ENCODE results near the gene RINT1. TPM values are rescaled to one million over a fixed set of nuclear protein-coding genes. Genes with fewer than 3 reads are reported as not detected.
"Not testable (repeated sequence)": the region's sequence is repeated elsewhere in the genome, so short reads cannot be mapped to it uniquely, and the experiment has no call there.

RINT1 gene
- polyA plus RNA-seq, 6 donors from 2014 or later, result 9.0 to 35.4 (median 14.9) TPM

DNA sequence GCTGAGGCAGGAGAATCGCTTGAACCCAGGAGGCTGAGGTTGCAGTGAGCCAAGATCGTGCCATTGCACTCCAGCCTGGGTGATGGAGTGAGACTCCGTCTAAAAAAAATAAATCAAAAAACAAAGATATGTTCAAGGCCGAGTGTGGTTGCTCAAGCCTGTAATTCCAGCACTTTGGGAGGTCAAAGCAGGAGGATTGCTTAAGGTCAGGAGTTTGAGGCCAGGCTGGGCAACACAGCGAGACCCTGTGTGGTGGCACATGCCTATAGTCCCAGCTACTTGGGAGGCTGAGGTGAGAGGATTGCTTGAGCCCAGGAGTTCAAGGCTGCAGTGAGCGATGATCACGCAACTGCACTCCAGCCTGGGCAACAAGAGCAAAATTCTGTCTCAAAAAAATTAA, 11.4 kb upstream of the RINT1 start:
- H3K27ac Mint-ChIP-seq; ATAC-seq (ENCODE audit: low read depth in 2 of 2); H3K36me3 Mint-ChIP-seq; H3K27me3 Mint-ChIP-seq; H3K9me3 Mint-ChIP-seq; DNase-seq: not testable (repeated sequence)
- Mint-ChIP-seq H3K4me3 (peak overlapping the region in 4 of 8 donors; percentile 66 to 98 (median 91)), H3K4me1 (peaks cover 18 to 29% (median 20%) of the 10 kb centered on the region in 3 donors)

DNA sequence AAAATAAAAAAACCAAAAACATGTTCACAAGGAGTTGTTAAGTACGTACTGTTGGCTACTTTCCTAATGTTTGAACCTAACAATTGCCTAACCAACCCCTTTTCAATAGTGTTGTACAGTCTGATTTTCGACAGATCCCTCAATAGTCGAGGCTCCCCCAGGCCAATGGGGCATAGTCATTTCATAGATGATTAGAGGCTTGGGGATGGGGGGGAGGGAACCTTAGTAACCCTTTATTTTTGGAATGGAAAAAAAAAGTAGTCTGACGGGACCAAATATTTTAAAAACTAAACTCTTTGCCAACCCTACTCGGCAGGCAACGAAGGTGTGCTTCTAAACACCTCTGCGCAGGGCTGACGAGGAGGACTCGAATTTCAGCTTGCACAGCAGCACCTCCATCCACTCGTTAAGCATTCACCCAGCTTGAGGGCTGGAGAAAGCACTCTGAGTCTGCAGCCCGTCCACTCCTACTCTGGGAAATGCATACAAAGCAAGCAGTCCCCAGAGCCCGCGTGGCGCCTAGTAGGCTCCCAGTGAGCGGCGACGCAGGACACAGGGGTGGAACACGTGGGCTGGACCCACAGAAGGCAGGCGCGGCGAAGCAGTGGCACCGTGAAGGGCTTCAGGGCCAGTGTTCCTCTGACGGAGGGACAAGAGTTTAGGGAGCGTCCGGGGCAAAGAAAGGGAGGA, 10.8 kb upstream of the RINT1 start:
- Mint-ChIP-seq H3K4me3 (peak overlapping the region; percentile 87 to 98 (median 94)), H3K27ac (peak overlapping the region in 3 of 6 donors; percentile 71 to 95 (median 72)), H3K27me3 (no peaks in the 10 kb centered on the region), H3K36me3 (no peaks in the 10 kb centered on the region), H3K4me1 (peaks cover 18 to 29% (median 20%) of the 10 kb centered on the region in 3 donors), H3K9me3 (no peaks in the 10 kb centered on the region)
- DNase-seq (no peak), ATAC-seq (ENCODE audit: low read depth in 2 of 2) (peak; percentile 16 to 19)

DNA sequence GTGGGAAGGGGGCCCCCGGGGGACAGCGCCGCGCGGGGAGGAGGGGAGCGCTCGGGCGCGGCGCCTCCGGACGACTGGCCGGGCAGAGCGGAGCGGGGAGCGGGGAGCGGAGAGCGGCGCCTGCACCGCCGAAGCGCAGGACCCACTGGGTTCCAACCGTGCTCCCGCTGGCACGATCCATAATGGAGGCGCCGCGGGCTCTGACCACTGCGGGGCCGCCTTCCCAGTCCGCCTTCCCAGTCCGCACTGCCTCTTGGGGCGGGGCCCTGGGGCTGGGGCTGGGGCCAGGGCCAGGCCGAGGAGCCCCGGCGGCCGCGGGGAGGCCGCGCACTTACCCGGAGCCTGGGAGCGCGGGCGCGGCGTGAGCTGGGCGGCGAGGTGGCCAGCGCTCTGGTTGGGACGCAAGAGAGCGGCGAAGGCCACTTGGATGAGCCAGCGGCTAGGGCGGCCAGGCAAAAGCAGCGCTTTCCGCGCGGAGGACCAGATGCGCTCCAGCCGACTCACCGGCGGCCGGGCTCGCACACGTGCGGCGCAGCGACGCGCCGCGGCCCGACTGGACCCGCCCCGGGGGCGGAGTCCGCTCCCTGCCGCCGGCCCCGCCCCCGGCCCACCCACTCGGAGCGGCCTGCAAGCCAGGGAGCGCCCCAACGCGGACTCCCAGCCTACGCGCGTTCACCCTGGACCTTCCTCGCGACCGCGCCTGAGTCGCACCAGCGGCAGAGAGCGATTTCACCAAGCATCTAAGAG, 10.1 kb upstream of the RINT1 start, which contains the start of gene PUS7:
Gene PUS7 (minus strand): TSS at position 555 of the 747 bp plus-strand sequence. CDS start 13,759 bp downstream, outside the sequence.
- no peaks in the 10 kb centered on the region for H3K27me3 Mint-ChIP-seq
- DNase-seq (peak; percentile 69), ATAC-seq (ENCODE audit: low read depth in 2 of 2) (peak; percentile 92 to 93)
- H3K9me3 Mint-ChIP-seq, result no peaks in the 10 kb centered on the region
- peak within 1 kb of the TSS; percentile 87 to 98 (median 94) for H3K4me3 Mint-ChIP-seq
- H3K4me1 Mint-ChIP-seq, result peaks cover 18 to 29% (median 20%) of the 10 kb centered on the region in 3 donors
- H3K27ac Mint-ChIP-seq, result peak within 1 kb of the TSS in 5 of 6 donors; percentile 33 to 95 (median 75)
- H3K36me3 Mint-ChIP-seq, result no peaks in the 10 kb centered on the region

DNA sequence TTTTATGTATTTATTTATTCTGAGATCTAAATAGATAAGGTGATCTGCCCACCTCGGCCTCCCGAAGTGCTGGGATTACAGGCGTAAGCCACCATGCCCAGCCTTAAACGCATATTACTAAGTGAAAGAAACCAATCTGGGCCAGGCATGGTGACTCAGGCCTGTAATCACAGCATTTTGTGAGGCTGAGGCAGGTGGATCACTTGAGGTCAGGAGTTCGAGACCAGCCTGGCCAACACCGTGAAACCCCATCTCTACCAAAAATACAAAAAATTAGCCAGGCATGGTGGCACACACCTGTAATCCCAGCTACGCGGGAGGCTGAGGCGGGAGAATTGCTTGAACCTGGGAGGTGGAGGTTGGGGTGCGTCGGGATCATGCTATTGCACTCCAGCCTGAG, 7.6 kb upstream of the RINT1 start:
- not testable (repeated sequence) for ATAC-seq (ENCODE audit: low read depth in 2 of 2); H3K9me3 Mint-ChIP-seq; H3K36me3 Mint-ChIP-seq; H3K27me3 Mint-ChIP-seq; DNase-seq
- Mint-ChIP-seq H3K4me1 (peaks cover 18 to 29% (median 19%) of the 10 kb centered on the region in 3 donors), H3K27ac (peak overlapping the region in 1 of 6 donors; percentile 66), H3K4me3 (peak overlapping the region in 3 of 8 donors; percentile 39 to 75 (median 45))

DNA sequence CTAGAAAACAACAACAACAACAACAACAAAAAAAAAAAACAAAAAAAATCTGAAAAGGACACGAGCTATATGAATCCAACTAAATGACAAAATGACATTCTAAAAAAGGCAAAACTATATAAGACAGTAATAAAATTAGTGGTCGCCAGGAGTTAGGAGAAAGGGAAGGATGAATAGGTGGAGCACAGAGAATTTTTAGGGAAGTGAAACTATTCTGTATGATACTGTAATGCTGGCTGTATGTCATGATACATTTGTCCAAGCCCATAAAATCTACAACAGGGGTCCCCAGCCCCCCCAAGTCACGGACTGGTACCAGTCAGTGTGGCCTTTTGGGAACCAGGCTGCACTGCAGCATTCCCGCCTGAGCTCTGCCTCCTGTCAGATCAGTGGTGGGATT, 7.2 kb upstream of the RINT1 start:
- H3K27me3 Mint-ChIP-seq, result no peaks in the 10 kb centered on the region

DNA sequence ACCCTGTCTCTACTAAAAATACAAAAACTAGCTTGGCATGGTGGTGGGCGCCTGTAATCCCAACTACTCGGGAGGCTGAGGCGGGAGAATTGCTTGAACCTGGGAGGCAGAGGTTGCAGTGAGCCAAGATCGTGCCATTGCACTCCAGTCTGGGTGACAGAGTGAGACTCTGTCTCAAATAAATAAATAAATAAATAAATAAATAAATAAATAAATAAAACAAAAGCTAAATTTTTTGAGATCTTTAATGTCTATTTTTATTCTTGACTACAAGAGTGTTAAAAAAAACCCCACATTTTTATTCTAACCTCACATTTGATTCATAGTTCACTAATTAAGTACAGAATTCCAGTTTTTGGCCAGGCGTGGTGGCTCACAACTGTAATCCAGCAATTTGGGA, 4.3 kb upstream of the RINT1 start:
- not testable (repeated sequence) for H3K27me3 Mint-ChIP-seq; H3K36me3 Mint-ChIP-seq; ATAC-seq (ENCODE audit: low read depth in 2 of 2); DNase-seq; H3K27ac Mint-ChIP-seq; H3K9me3 Mint-ChIP-seq
- Mint-ChIP-seq H3K4me3 (peak overlapping the region in 1 of 8 donors; percentile 12), H3K4me1 (peaks cover 21 to 38% (median 27%) of the 10 kb centered on the region in 3 donors)

More for the DNA sequence above, 7.2 kb upstream of the RINT1 start:
- ATAC-seq (ENCODE audit: low read depth in 2 of 2) (no peak), DNase-seq (peak; percentile 3)
- Mint-ChIP-seq H3K4me3 (peak overlapping the region in 5 of 8 donors; percentile 10 to 75 (median 39)), H3K9me3 (no peaks in the 10 kb centered on the region), H3K27ac (peak overlapping the region in 2 of 6 donors; percentile 22 to 66), H3K4me1 (peaks cover 15 to 29% (median 18%) of the 10 kb centered on the region in 3 donors), H3K36me3 (no peaks in the 10 kb centered on the region)

DNA sequence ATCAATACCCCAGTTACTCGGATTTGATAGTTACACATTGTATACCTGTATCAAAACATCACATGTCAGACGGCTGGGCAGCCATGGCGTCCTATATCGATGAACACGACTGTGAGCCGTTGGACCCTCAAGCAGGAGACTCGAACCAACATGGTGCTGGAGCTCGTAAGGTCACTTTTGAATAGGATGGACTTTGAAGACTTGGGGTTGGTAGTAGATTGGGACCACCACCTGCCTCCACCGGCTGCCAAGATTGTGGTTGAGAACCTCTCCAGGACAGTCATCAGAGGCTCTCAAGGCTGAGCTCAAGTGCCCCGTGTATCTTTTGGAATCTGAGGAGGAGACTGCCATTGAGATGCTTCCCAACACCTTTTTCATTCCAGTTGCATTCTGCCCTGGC, 1.9 kb upstream of the RINT1 start:
- Mint-ChIP-seq H3K4me3 (peak overlapping the region in 6 of 8 donors; percentile 19 to 84 (median 53)), H3K27ac (peak overlapping the region in 2 of 6 donors; percentile 19 to 66)

DNA sequence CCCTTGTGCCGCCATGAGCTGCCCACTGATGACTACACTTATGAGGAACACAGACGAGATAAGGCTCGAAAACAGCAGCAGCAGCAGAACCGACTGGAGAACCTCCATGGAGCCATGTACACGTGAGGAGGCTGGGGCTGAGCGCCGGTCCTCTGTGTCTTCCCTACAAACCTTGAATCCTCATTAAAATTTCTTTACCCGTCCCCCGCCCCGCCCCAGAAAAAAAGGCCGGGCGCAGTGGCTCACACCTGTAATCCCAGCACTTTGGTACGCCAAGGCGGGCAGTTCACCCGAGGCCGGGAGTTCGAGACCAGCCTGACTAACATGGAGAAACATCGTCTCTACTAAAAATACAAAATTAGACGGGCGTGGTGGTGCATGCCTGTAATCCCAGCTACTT, 1.5 kb upstream of the RINT1 start:
- ATAC-seq (ENCODE audit: low read depth in 2 of 2) (no peak), DNase-seq (no peak)
- H3K27me3 Mint-ChIP-seq, result no peaks in the 10 kb centered on the region
- H3K4me1 Mint-ChIP-seq, result peaks cover 21 to 33% (median 24%) of the 10 kb centered on the region in 3 donors
- H3K36me3 Mint-ChIP-seq, result no peaks in the 10 kb centered on the region
- peak overlapping the region in 6 of 8 donors; percentile 19 to 84 (median 53) for H3K4me3 Mint-ChIP-seq
- no peaks in the 10 kb centered on the region for H3K9me3 Mint-ChIP-seq
- peak overlapping the region in 1 of 6 donors; percentile 19 for H3K27ac Mint-ChIP-seq

More for the DNA sequence above, 1.9 kb upstream of the RINT1 start:
- ATAC-seq (ENCODE audit: low read depth in 2 of 2) (no peak), DNase-seq (no peak)
- Mint-ChIP-seq H3K9me3 (no peaks in the 10 kb centered on the region), H3K4me1 (peaks cover 21 to 37% (median 25%) of the 10 kb centered on the region in 3 donors), H3K36me3 (no peaks in the 10 kb centered on the region), H3K27me3 (no peaks in the 10 kb centered on the region)

DNA sequence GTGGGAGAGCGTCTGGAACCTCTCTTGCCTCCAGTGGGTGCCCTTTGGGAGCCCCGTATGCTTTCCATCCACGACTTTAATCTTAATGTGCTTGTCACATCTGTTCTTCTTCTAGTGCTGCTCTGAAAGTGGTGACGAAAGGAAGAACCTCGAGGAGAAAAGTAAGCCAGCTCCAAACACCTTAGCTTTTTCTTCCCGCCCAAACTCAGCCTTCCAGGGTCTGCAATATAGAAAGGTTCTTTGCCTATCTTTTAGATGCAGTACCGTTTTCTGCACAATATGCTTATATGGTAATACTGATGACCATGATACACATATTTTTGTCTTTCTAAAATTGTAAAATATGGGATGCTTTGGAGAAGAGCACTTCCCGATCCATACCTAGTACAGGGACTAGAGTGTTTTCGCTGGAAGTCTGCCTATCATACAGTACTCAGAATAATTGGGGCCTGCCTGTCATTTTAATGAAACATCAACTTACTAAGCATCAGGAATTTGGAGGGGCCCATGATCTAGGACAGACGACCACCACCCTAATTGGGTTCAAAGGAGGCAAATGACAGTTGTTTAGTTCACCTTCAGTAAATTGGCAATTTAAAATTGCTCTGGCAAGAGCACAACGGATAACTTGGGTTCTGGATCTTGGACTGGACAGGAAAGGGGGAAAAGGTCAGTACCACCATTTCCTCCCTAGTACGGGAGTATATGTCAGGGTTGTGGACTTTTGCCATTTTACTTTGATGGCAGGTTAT, 884 bp downstream of the RINT1 start:
- no peak for DNase-seq
- peak overlapping the region; percentile 88 to 97 (median 94) for H3K4me3 Mint-ChIP-seq
- ATAC-seq (ENCODE audit: low read depth in 2 of 2), result no peak
- no peaks in the 10 kb centered on the region for H3K27me3 Mint-ChIP-seq
- no peaks in the 10 kb centered on the region for H3K9me3 Mint-ChIP-seq
- H3K36me3 Mint-ChIP-seq, result no peaks in the 10 kb centered on the region
- H3K27ac Mint-ChIP-seq, result peak overlapping the region; percentile 69 to 97 (median 88)
- peaks cover 21 to 40% (median 24%) of the 10 kb centered on the region in 3 donors for H3K4me1 Mint-ChIP-seq

DNA sequence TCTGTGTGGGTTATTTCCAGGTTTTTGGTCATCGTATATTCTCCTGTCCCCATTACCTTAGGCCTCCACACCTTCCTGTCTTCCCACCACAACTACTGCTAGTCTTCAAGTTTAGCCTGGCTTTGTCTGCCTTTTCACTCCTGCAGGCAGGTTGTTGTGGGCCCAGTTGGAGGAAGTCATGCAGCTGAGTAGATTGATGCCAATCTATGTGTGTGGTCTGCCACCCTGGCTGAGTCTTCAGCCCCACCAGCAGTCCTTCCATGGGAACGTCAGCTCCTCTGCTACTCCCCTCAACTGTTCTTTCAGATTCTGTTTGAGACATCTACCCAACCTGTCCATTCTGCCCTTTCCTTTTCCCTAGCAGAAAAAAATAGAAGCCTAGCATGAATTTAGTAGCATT, 6.3 kb downstream of the RINT1 start:
- Mint-ChIP-seq H3K36me3 (peaks cover 12 to 16% of the 10 kb centered on the region in 2 donors), H3K4me3 (no peak overlapping the region), H3K9me3 (no peaks in the 10 kb centered on the region), H3K27ac (peak overlapping the region in 2 of 6 donors; percentile 2 to 10), H3K27me3 (no peaks in the 10 kb centered on the region), H3K4me1 (peaks cover under 1 to 14% (median 5%) of the 10 kb centered on the region in 3 donors)
- DNase-seq (no peak), ATAC-seq (ENCODE audit: low read depth in 2 of 2) (no peak)

DNA sequence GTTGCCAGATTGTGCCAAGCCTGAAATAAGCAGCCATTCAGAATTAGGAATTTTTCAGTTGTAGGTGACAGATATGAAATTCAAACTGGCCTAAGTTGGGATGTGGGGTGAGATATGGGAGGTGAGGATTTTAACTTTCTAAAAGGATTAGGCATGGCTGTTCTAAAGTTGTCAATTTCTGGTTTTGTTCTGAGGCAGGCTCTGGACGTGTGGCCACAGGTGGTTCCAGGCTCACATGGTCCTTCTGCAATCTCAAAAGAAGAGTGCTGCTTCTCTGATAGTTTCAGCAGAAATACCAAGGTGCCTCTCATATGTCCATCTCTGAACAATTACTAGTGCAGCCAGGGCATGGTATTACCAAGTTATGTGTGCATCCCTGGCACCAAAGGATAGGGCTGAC, 27.9 kb downstream of the RINT1 start:
- DNase-seq (no peak), ATAC-seq (ENCODE audit: low read depth in 2 of 2) (no peak)
- Mint-ChIP-seq H3K4me1 (no peaks in the 10 kb centered on the region), H3K36me3 (peaks cover 12 to 16% of the 10 kb centered on the region in 2 donors), H3K4me3 (no peak overlapping the region), H3K27ac (peak overlapping the region in 1 of 6 donors; percentile 62), H3K27me3 (no peaks in the 10 kb centered on the region), H3K9me3 (no peaks in the 10 kb centered on the region)

DNA sequence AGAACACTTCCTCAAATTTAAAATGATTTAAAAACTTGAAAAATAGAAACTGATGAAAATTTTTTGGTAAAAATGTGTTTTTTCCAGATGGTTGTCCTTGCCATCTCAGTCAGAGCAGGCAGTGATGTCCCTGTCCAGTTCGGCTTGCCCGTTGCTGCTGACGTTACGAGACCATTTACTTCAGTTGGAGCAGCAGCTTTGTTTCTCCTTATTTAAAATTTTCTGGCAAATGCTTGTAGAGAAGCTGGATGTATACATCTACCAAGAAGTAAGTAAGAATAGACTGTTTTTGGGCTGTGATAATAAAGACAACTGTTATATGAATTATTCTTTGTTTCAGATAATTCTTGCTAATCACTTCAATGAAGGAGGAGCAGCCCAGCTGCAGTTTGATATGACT, 33.2 kb downstream of the RINT1 start:
- no peak for DNase-seq

DNA sequence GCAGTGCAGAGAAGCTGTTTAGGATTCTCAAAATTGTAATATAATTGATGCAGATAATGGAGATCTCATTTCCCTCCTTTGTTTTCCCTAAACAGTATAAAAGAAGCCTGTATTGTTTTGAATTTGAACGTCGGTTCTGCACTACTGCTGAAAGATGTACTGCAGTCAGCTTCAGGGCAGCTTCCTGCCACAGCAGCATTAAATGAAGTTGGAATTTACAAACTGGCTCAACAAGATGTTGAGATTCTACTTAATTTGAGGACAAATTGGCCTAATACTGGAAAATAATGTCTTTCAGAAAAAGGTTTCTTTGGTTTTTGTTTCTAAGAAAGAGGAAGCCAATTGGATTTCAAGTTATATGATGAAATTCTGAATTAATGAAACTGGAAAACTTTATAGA, 35.0 kb downstream of the RINT1 start:
- no peak for DNase-seq
- no peak overlapping the region for H3K27ac Mint-ChIP-seq
- no peak for ATAC-seq (ENCODE audit: low read depth in 2 of 2)
- H3K9me3 Mint-ChIP-seq, result no peaks in the 10 kb centered on the region
- peaks cover 7 to 8% of the 10 kb centered on the region in 2 donors for H3K36me3 Mint-ChIP-seq
- H3K27me3 Mint-ChIP-seq, result no peaks in the 10 kb centered on the region
- H3K4me1 Mint-ChIP-seq, result no peaks in the 10 kb centered on the region
- H3K4me3 Mint-ChIP-seq, result no peak overlapping the region

More for the DNA sequence above, 33.2 kb downstream of the RINT1 start:
- H3K36me3 Mint-ChIP-seq, result peaks cover 10 to 11% of the 10 kb centered on the region in 2 donors
- no peak for ATAC-seq (ENCODE audit: low read depth in 2 of 2)
- H3K27ac Mint-ChIP-seq, result no peak overlapping the region
- no peaks in the 10 kb centered on the region for H3K27me3 Mint-ChIP-seq
- no peaks in the 10 kb centered on the region for H3K9me3 Mint-ChIP-seq
- no peaks in the 10 kb centered on the region for H3K4me1 Mint-ChIP-seq
- no peak overlapping the region for H3K4me3 Mint-ChIP-seq
